ENCODE results near the gene MC1R.

The MC1R gene

DNA sequence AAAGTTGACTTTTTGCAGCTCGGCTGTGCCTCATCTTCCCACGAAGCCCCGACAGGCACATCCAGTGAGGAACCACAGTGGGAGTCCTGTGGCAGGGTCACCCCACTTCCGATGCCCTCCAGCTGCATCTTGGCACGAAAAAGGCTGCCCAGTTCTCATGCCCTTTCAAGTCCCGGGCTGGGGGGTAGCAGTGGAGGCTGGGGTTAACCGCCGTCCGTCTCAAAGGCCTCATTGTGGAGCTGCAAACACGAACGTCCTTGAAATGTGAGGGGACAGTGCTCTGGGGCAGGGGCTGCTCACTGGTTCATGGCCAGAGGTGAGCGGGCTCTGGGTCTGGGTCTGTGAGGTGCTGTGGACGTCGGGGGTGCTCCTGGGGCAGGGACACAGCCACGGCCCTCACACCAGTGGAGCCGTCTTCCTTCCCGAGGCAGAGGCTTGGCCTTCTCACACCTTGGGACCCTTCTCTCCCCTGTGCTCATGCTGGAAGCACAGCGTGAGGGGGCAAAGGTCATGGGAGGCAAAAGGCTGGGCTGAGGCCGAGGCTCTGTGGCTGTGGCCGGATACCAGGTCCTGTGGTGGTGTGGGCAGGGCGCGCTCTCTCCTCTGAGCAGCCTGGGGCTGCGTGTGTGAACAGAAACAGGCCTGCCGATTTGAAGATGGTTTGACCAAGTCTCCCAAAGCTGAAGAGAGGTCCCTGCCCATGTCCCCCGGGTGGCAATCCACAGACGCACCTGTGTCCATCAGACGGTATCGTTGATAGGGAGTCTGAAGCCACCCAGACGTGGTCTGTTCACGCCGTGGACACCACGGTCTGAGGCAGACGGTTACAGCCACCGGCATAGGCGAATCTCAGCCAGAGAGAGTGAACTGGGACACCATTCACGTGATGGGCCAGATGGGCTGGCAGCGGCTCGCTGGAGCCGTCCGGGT is 3.1 kb upstream of the MC1R start:
- Mint-ChIP-seq H3K4me3 (no peak overlapping the region), H3K36me3 (ENCODE audit: low read depth) (peaks cover 5% of the 10 kb centered on the region), H3K9me3 (no peaks in the 10 kb centered on the region), H3K27me3 (peaks cover 18% of the 10 kb centered on the region), H3K4me1 (peaks cover 28% of the 10 kb centered on the region), H3K27ac (no peak overlapping the region)
- ATAC-seq (no peak), DNase-seq (no peak)

DNA sequence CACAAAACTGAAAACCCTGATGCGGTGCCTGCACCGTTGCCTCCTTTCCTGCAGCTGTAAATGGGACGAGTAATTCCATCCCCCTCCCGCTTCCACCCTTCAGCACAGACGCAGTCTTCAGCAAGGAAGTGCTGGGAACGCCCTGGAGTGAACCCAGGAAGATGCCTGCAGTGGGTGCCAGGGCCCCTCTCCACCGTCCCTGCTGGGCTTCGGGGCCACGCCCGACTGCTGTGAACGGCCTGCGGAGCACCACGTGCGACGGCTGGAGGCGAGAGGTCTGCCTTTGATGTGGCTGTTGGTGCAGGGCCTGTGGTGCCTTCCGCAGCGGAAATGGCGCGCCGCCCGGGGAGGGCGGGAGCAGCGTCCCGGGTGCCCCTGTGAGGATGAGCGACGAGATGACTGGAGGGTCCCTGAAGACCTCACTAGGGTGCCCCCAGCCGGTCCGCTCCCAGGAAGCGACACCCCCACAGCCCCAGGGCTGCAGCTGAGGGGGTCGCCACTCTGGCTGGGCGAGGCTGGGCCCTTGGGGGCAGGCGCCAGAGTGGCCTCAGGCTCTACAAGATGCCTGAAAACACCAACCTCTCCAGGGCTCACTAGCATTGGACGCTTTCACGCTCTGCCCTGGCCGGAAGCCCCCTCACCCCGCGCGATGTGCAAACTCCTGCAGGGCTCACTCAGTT is 749 bp upstream of the MC1R start:
- ATAC-seq (peak; percentile 83), DNase-seq (peak; percentile 87)
- H3K4me1 Mint-ChIP-seq, result peaks cover 46% of the 10 kb centered on the region
- no peaks in the 10 kb centered on the region for H3K9me3 Mint-ChIP-seq
- no peaks in the 10 kb centered on the region for H3K36me3 Mint-ChIP-seq (ENCODE audit: low read depth)
- H3K4me3 Mint-ChIP-seq, result peak overlapping the region; percentile 60
- peaks cover 35% of the 10 kb centered on the region for H3K27me3 Mint-ChIP-seq
- H3K27ac Mint-ChIP-seq, result peak overlapping the region; percentile 59

DNA sequence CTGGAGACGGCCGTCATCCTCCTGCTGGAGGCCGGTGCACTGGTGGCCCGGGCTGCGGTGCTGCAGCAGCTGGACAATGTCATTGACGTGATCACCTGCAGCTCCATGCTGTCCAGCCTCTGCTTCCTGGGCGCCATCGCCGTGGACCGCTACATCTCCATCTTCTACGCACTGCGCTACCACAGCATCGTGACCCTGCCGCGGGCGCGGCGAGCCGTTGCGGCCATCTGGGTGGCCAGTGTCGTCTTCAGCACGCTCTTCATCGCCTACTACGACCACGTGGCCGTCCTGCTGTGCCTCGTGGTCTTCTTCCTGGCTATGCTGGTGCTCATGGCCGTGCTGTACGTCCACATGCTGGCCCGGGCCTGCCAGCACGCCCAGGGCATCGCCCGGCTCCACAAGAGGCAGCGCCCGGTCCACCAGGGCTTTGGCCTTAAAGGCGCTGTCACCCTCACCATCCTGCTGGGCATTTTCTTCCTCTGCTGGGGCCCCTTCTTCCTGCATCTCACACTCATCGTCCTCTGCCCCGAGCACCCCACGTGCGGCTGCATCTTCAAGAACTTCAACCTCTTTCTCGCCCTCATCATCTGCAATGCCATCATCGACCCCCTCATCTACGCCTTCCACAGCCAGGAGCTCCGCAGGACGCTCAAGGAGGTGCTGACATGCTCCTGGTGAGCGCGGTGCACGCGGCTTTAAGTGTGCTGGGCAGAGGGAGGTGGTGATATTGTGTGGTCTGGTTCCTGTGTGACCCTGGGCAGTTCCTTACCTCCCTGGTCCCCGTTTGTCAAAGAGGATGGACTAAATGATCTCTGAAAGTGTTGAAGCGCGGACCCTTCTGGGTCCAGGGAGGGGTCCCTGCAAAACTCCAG is 1.1 kb downstream of the MC1R start:
- H3K36me3 Mint-ChIP-seq (ENCODE audit: low read depth), result no peaks in the 10 kb centered on the region
- H3K4me1 Mint-ChIP-seq, result peaks cover 46% of the 10 kb centered on the region
- peak overlapping the region; percentile 23 for H3K27ac Mint-ChIP-seq
- H3K4me3 Mint-ChIP-seq, result no peak overlapping the region
- no peaks in the 10 kb centered on the region for H3K9me3 Mint-ChIP-seq
- DNase-seq (no peak), ATAC-seq (no peak)
- peaks cover 42% of the 10 kb centered on the region for H3K27me3 Mint-ChIP-seq

DNA sequence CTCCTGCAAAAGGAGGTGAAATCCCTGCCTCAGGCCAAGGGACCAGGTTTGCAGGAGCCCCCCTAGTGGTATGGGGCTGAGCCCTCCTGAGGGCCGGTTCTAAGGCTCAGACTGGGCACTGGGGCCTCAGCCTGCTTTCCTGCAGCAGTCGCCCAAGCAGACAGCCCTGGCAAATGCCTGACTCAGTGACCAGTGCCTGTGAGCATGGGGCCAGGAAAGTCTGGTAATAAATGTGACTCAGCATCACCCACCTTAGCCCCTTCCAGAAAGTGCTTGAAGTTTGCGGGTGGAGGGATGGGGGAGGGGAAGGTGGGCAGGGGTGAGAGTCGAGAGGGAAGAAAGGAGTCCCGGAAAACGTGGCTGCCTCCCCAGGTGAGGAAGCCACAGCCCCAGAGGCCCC is 2.1 kb downstream of the MC1R start:
- H3K27me3 Mint-ChIP-seq, result peaks cover 49% of the 10 kb centered on the region
- ATAC-seq, result no peak
- H3K27ac Mint-ChIP-seq, result no peak overlapping the region
- DNase-seq, result no peak
- H3K36me3 Mint-ChIP-seq (ENCODE audit: low read depth), result no peaks in the 10 kb centered on the region
- H3K4me1 Mint-ChIP-seq, result peaks cover 49% of the 10 kb centered on the region
- no peak overlapping the region for H3K4me3 Mint-ChIP-seq
- H3K9me3 Mint-ChIP-seq, result no peaks in the 10 kb centered on the region

DNA sequence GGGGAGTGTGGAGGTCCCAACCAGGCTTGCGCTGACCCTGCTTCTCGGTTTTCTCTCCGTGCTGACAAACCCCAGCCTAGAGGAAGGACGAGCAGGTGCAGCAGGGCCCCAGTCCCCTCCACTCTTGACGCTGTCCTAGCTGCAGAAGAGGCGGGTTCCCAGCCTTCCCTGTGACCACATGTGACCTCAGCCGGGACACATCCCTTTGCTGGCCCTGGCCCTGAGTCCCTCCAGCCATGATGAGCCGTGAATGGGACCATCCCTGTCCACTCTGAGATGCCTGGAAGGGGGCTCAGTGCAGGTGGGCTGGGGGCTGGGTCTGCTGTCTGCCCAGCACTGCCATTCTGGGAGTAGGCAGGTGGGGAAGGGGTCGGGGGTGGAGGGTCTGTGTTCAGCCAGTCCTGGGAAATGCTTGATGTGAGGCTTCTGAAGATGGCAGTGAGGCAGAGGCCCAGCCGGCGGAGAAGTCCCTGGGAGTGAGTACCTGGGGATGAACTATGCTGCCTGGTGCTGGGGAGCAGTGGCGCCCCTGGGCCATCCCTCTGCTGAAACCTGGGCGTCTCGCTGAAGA is 2.6 kb downstream of the MC1R start:
- H3K36me3 Mint-ChIP-seq (ENCODE audit: low read depth), result no peaks in the 10 kb centered on the region
- no peak overlapping the region for H3K27ac Mint-ChIP-seq
- peaks cover 49% of the 10 kb centered on the region for H3K27me3 Mint-ChIP-seq
- no peak for ATAC-seq
- peaks cover 47% of the 10 kb centered on the region for H3K4me1 Mint-ChIP-seq
- DNase-seq, result no peak
- H3K9me3 Mint-ChIP-seq, result no peaks in the 10 kb centered on the region
- H3K4me3 Mint-ChIP-seq, result no peak overlapping the region

DNA sequence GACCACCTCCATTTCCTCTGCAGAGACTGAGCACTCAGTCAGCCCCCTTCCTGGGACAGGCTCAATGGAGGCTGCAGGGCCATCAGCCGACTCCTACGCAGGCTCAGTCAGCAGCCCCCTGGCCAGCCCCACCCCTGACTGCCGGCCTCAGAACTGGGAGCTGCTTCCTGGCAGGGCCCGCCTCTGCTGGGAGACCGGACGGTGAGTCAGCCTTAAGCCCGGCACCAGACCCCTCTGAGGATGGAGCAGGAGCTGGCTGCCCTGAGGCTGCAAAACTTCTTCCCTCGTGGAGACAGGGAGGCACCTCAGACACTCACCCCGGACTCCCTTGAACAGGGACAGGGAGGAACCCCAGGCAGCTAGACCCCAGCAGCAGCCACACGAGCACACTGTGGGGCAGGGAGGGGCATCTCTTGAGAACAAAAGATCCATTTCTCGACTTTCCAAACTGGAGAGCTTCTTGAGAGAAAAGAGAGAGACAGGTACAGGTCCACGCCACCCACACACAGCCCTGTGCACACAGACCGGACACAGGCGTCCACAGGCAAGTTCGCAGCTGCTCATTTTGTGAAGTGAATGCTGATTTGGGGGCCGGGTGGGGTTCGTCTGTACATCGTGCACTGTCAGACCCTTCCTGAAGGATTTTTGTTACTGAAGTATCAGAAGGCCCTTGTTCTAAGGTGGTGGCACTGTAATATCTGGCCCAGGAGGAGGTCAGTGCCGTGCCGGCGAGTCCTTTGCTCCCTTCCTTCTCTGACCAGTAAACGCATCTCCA is 3.2 kb downstream of the MC1R start:
- Mint-ChIP-seq H3K9me3 (no peaks in the 10 kb centered on the region), H3K4me1 (peaks cover 51% of the 10 kb centered on the region), H3K36me3 (ENCODE audit: low read depth) (no peaks in the 10 kb centered on the region), H3K27me3 (peaks cover 52% of the 10 kb centered on the region), H3K4me3 (peak overlapping the region; percentile 59), H3K27ac (no peak overlapping the region)
- ATAC-seq (no peak), DNase-seq (no peak)

DNA sequence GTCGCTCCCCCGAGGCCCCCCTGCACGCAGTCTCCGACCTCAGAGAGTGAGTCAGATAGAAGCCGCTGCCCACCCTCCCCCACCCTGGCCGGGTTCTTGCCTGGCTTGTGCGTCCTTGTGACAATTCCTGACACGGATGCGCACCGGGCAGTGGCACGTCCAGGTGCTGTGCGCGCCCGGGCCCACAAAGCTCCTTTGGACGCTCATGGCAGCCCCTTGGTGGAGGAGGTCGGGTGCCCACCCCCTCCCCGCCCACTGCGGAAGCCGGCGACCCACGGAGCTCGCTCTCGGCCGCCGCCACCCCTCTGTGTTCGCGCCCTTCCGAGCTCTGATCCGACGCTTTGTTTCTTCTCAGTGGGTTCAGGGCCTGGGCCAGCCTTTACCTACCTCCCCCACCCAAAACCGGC is 3.8 kb downstream of the MC1R start:
- no peak overlapping the region for H3K27ac Mint-ChIP-seq
- peaks cover 46% of the 10 kb centered on the region for H3K4me1 Mint-ChIP-seq
- H3K36me3 Mint-ChIP-seq (ENCODE audit: low read depth), result no peaks in the 10 kb centered on the region
- DNase-seq (peak; percentile 62), ATAC-seq (peak; percentile 8)
- H3K9me3 Mint-ChIP-seq, result no peaks in the 10 kb centered on the region
- peaks cover 54% of the 10 kb centered on the region for H3K27me3 Mint-ChIP-seq
- H3K4me3 Mint-ChIP-seq, result peak overlapping the region; percentile 59

DNA sequence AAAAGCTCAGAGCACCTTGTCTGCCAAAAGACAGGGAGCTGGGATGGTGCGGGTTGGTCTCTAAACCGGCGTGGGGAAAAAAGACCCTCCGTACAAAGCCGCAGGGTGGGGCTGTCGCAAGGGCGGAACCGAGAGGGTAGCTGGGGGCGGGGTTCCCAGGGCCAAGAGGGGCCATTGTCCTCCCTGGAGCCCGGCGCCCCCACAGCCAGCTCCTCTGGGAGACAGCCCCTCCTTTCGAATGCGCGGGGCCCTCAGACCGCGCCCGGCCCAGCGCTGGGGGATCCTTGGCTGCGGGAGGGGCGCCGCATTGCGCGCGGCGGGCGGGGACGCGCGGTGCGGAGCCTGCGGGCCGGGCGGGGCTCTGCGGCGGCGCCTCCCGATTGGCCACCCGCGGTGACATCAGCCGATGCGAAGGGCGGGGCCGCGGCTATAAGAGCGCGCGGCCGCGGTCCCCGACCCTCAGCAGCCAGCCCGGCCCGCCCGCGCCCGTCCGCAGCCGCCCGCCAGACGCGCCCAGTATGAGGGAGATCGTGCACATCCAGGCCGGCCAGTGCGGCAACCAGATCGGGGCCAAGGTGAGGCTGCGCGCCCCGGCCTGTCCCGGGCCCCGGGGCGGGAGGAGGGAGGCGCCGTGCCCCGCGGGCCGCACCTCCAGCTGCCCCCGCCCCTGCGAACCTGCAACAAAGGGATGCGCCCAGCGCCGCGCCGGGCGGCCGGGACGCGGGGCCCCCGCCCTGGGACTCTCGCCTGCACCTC is 4.4 kb downstream of the MC1R start, which contains the start of gene TUBB3:
TUBB3 (plus strand) TSS at position 459 of the 756 bp plus-strand sequence; CDS start at position 519, 60 bp downstream.
- peak; percentile 18 for ATAC-seq
- no peaks in the 10 kb centered on the region for H3K36me3 Mint-ChIP-seq (ENCODE audit: low read depth)
- H3K9me3 Mint-ChIP-seq, result no peaks in the 10 kb centered on the region
- DNase-seq, result peak; percentile 54
- H3K27ac Mint-ChIP-seq, result no peak within 1 kb of the TSS
- H3K4me3 Mint-ChIP-seq, result peak within 1 kb of the TSS; percentile 59
- peaks cover 41% of the 10 kb centered on the region for H3K4me1 Mint-ChIP-seq
- H3K27me3 Mint-ChIP-seq, result peaks cover 60% of the 10 kb centered on the region

DNA sequence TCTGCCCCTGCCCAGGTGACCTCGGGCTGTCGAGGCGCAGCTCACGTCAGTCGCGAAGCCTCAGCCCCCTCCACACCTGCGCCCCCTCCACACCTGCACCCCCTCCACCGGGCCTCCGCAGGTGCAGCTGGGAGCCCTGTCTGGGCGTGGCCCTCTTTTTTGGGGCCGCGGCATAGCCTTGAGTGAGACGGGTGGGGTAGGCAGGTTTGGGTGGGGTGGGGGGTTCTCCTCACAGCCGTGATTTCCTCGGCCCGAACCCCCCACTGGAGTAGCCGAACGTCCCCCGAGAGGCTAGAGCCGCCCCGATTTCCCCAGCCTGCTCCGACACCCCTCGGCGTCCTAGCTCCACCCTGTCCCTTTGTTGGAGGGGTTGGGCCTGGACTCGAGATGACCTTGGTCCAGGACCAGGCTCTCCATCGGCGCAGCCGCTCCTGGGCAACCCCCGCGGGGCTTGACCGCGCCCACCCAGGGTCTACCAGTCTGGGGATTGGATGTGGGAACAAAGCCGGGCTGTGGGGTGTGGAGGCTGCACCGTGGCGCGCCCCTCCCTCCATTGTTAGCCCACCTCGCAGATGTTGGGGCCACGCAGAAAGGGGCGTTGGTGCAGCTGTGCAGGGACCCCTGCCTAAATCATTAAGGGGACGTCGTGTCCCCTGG is 5.1 kb downstream of the MC1R start:
- no peak overlapping the region for H3K27ac Mint-ChIP-seq
- no peak overlapping the region for H3K4me3 Mint-ChIP-seq
- H3K9me3 Mint-ChIP-seq, result no peaks in the 10 kb centered on the region
- no peak for ATAC-seq
- H3K27me3 Mint-ChIP-seq, result peaks cover 59% of the 10 kb centered on the region
- H3K4me1 Mint-ChIP-seq, result peaks cover 35% of the 10 kb centered on the region
- H3K36me3 Mint-ChIP-seq (ENCODE audit: low read depth), result no peaks in the 10 kb centered on the region
- DNase-seq, result no peak

DNA sequence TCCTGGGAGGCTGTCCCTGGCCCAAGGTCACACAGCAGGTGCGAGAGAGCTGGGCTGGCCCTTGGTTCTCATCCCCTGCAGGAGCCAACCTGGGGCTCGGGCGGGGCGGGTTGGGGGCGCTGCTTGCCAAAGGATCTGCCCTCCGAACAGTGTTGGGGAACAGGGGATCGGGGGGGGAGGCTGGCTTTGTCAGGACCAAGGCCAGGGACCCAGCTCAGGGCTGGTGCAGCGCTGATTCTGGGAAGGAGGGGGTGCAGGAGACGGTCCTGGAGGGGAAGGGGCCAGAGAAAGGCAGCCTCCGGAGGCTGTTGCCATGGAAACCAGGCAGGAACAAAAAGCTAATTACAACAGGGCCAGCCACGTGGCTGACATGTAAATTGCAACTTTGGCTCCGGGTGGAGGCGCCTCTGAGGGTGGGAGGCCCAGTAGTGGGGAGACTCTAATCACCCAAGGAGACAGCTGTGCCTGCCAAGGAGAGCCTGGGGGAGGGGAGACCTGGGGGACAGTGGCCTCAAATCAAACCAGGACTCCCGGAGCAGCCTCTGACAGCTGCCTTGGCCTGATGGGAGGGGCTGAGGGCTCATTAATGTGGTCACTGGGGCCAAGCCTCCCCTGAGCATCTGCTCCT is 5.7 kb downstream of the MC1R start:
- peak; percentile 25 for DNase-seq

DNA sequence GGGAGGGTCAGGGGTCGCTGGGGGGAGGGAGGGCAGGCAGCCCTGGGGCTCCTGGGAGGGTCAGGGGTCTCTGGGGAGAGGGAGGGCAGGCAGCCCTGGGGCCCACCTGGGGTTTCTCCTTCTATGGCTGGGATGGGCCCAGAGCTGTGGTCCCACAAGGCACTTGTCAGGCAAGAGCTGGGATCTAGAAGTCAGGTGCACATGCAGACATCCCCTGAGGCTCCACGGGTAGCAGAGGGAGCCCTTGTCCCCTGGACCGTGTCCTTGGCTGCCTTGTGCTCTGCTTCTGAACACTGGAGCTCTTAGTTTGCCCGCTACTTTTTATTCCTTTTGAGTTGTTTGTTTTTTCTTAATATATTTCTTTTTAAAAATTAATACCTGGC is 6.3 kb downstream of the MC1R start:
- Mint-ChIP-seq H3K4me3 (no peak overlapping the region), H3K4me1 (peaks cover 30% of the 10 kb centered on the region), H3K27me3 (peaks cover 49% of the 10 kb centered on the region), H3K9me3 (no peaks in the 10 kb centered on the region), H3K27ac (no peak overlapping the region), H3K36me3 (ENCODE audit: low read depth) (no peaks in the 10 kb centered on the region)
- ATAC-seq (no peak), DNase-seq (no peak)

More for the DNA sequence above, 5.7 kb downstream of the MC1R start:
- Mint-ChIP-seq H3K36me3 (ENCODE audit: low read depth) (no peaks in the 10 kb centered on the region), H3K4me3 (no peak overlapping the region), H3K9me3 (no peaks in the 10 kb centered on the region), H3K4me1 (peaks cover 34% of the 10 kb centered on the region), H3K27me3 (peaks cover 54% of the 10 kb centered on the region), H3K27ac (no peak overlapping the region)
- no peak for ATAC-seq

DNA sequence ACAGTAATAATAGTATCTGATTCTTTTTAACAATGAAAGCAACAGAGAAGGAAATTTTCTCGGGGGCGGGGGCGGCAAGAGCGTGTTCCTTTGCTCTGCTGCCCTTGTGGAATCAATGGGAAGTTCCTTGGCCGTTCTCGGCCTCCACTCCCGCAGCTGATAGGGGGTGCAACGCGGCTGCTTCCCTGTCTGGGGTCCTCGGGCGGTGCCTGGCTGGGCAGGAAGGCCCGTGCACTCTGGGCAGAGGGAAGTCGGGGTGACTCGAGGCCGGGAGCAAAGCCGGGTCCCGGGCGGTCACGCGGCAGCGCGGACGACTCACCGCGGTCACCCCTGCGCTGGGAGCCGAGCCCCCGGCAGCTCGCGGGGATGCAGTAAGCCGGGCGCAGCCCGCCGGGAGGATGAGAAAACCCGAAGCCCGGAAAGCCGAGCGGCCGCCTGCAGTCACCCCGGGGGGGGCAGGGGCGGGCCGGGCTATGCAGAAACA is 7.0 kb downstream of the MC1R start:
- Mint-ChIP-seq H3K9me3 (no peaks in the 10 kb centered on the region), H3K4me1 (peaks cover 26% of the 10 kb centered on the region), H3K36me3 (ENCODE audit: low read depth) (no peaks in the 10 kb centered on the region), H3K4me3 (no peak overlapping the region), H3K27me3 (peaks cover 43% of the 10 kb centered on the region), H3K27ac (no peak overlapping the region)
- ATAC-seq (no peak), DNase-seq (no peak)
